ENCODE data around the gene SDK1. TPM values are rescaled to one million over a fixed set of nuclear protein-coding genes. Genes with fewer than 3 reads are reported as not detected.

The SDK1 gene
- total and polyA plus RNA-seq, 4 experiments from 2014 or later, result 0.06 to 0.26 TPM; not detected in 2

DNA sequence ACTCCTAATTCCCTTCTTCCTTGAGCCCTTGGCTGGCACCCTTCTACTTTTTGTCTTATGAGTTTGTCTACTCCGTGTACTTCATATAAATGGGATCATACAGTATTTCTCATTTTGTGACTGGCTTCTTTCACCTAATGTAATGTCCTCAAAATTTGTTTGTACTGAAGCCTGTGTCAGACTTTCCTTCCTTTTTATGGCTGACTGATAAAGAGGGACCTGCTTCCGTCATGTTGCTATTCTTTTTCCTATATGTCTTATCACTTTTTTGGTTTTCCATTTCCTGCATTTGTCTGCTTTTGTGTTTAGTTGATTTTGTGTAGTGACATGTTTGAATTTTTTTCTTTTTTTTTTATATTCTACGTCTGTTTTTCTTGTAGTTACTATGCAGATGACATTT, 470.9 kb downstream of the SDK1 start:
- no peaks in the 10 kb centered on the region for H3K36me3 ChIP-seq (ENCODE audit: insufficient read depth, low read length)
- H3K4me3 ChIP-seq (ENCODE audit: low read length in 2 of 2), result no peak overlapping the region
- H3K27ac ChIP-seq (ENCODE audit: low read depth, low read length), result no peak overlapping the region
- Mint-ChIP-seq H3K36me3 (no peaks in the 10 kb centered on the region), H3K27ac (no peak overlapping the region), H3K9me3 (no peaks in the 10 kb centered on the region), H3K27me3 (peaks cover 6 to 10% of the 10 kb centered on the region in 2 donors), H3K4me1 (no peaks in the 10 kb centered on the region), H3K4me3 (no peak overlapping the region)
- DNase-seq, result no peak
- ChIA-PET CTCF (ENCODE audit: partially characterized antibody) (no interaction called here), POLR2A (ENCODE audit: partially characterized antibody) (no interaction called here)
- H3K4me1 ChIP-seq (ENCODE audit: insufficient read depth, low read length), result no peaks in the 10 kb centered on the region
- H3K9me3 ChIP-seq (ENCODE audit: control insufficient read depth in 1 of 2, low read length in 2 of 2), result no peaks in the 10 kb centered on the region
- intact Hi-C loops (cut with micrococcal nuclease), result no loop called here
- H3K27me3 ChIP-seq (ENCODE audit: insufficient read depth, low read length), result no peaks in the 10 kb centered on the region

DNA sequence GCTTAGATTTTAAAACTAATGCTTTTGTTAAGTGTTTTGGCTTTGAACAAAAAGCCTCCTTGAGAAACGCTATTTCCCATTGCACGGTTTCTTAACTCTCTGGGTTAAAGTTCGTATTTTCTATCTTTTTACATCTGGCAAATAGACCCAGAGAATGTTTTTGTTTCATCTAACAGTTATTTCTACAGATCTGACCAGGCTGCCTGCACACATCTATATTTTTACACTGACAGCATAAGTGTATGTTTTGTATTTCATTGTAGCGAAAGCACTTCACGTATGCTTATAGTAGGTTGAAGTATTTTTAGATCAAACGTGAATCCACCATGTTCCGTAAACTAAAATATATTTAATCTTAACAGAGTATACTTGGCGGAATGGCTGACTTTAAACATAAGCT, 477.3 kb downstream of the SDK1 start:
- no peak overlapping the region for H3K4me3 Mint-ChIP-seq
- POLR2A ChIA-PET (ENCODE audit: partially characterized antibody), result no interaction called here
- no peak for DNase-seq

DNA sequence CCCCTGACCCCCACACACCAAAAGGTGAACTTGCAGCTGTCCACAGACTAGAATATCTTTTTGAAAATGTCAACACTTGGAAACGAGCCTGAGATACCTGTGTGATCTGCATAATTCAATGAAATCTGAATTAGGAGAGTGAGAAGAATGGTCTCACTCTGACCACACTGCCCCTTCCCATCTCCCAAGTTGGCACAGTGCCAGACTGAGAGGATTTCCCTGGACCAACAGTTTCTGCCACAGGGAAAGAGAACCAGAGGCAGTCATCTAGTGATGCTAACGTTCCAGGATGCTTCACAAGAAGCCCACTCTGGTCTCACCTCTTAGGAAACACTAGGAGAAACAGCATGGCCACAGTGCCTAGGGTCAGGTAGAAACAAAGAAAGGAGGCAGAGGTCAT, 479.0 kb downstream of the SDK1 start:
- ChIA-PET CTCF (ENCODE audit: partially characterized antibody) (no interaction called here), POLR2A (ENCODE audit: partially characterized antibody) (no interaction called here)
- intact Hi-C loops (cut with micrococcal nuclease), result no loop called here
- Mint-ChIP-seq H3K4me1 (no peaks in the 10 kb centered on the region), H3K9me3 (peaks cover 0 to 32% (median 18%) of the 10 kb centered on the region in 8 donors), H3K27ac (no peak overlapping the region), H3K36me3 (no peaks in the 10 kb centered on the region), H3K27me3 (peaks cover 15 to 16% of the 10 kb centered on the region in 2 donors), H3K4me3 (no peak overlapping the region)
- DNase-seq, result no peak
- H3K27me3 ChIP-seq (ENCODE audit: insufficient read depth, low read length), result no peaks in the 10 kb centered on the region
- no peaks in the 10 kb centered on the region for H3K4me1 ChIP-seq (ENCODE audit: insufficient read depth, low read length)
- no peak overlapping the region for H3K27ac ChIP-seq (ENCODE audit: low read depth, low read length)
- no peaks in the 10 kb centered on the region for H3K36me3 ChIP-seq (ENCODE audit: insufficient read depth, low read length)
- no peak overlapping the region for H3K4me3 ChIP-seq (ENCODE audit: low read length in 2 of 2)
- H3K9me3 ChIP-seq (ENCODE audit: control insufficient read depth in 1 of 2, low read length in 2 of 2), result peaks cover 0 to 4% of the 10 kb centered on the region in 2 donors

More for the DNA sequence above, 477.3 kb downstream of the SDK1 start:
- no peak overlapping the region for H3K27ac ChIP-seq (ENCODE audit: low read depth, low read length)
- CTCF ChIA-PET (ENCODE audit: partially characterized antibody), result no interaction called here
- no peaks in the 10 kb centered on the region for H3K4me1 ChIP-seq (ENCODE audit: insufficient read depth, low read length)
- Mint-ChIP-seq H3K27ac (no peak overlapping the region), H3K27me3 (peaks cover 6 to 12% of the 10 kb centered on the region in 2 donors), H3K36me3 (no peaks in the 10 kb centered on the region), H3K9me3 (peaks cover 0 to 25% (median 16%) of the 10 kb centered on the region in 8 donors), H3K4me1 (no peaks in the 10 kb centered on the region)
- peaks cover 0 to 4% of the 10 kb centered on the region in 2 donors for H3K9me3 ChIP-seq (ENCODE audit: control insufficient read depth in 1 of 2, low read length in 2 of 2)
- intact Hi-C loops (cut with micrococcal nuclease), result no loop called here
- no peak overlapping the region for H3K4me3 ChIP-seq (ENCODE audit: low read length in 2 of 2)
- H3K27me3 ChIP-seq (ENCODE audit: insufficient read depth, low read length), result no peaks in the 10 kb centered on the region
- no peaks in the 10 kb centered on the region for H3K36me3 ChIP-seq (ENCODE audit: insufficient read depth, low read length)

DNA sequence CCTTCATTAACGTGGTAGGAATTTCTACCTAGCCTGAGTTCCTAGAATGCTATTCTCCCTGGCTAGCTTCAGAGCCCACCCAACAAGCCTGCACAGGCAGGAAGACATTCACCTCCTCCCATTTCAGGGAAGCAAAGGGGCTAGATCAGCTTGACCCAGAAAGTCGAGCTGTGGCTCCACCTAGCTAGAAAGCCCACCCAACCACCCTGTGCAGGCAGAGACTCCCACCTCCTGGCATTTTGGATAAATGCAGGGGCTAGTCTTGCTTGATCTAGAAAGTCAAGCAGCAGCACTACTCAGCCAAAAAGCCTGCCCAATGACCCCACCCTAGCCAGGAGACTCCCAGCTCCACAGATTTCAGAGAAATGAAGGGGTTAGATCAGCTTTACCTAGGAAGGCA, 479.5 kb downstream of the SDK1 start:
- POLR2A ChIA-PET (ENCODE audit: partially characterized antibody), result no interaction called here
- Mint-ChIP-seq H3K4me3 (no peak overlapping the region), H3K27ac (no peak overlapping the region), H3K4me1 (no peaks in the 10 kb centered on the region), H3K9me3 (peaks cover 0 to 32% (median 18%) of the 10 kb centered on the region in 8 donors), H3K27me3 (peaks cover 15 to 17% of the 10 kb centered on the region in 2 donors), H3K36me3 (no peaks in the 10 kb centered on the region)
- H3K27me3 ChIP-seq (ENCODE audit: insufficient read depth, low read length), result no peaks in the 10 kb centered on the region
- no peaks in the 10 kb centered on the region for H3K36me3 ChIP-seq (ENCODE audit: insufficient read depth, low read length)
- H3K27ac ChIP-seq (ENCODE audit: low read depth, low read length), result no peak overlapping the region
- peaks cover 0 to 4% of the 10 kb centered on the region in 2 donors for H3K9me3 ChIP-seq (ENCODE audit: control insufficient read depth in 1 of 2, low read length in 2 of 2)
- H3K4me1 ChIP-seq (ENCODE audit: insufficient read depth, low read length), result no peaks in the 10 kb centered on the region
- no peak overlapping the region for H3K4me3 ChIP-seq (ENCODE audit: low read length in 2 of 2)
- CTCF ChIA-PET (ENCODE audit: partially characterized antibody), result no interaction called here
- intact Hi-C loops (cut with micrococcal nuclease), result no loop called here
- no peak for DNase-seq

DNA sequence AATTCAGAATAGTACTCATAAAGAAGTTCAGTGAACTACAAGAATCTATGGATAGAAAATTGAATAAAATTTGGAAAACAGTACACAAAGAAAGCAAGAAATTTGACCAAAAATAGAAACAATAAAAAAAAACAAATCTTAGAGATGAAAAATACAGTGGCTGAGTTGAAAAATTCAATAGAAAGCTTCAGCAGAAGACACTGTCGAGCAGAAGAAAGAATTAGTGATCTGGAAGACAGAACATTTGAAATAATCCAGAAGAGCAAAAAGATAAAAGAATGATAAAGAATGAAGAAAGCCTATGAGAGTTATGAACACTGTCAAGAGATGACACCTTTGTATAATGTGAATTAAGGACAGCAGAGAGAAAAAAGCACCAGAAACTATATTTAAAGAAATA, 480.6 kb downstream of the SDK1 start:
- ChIA-PET CTCF (ENCODE audit: partially characterized antibody) (no interaction called here), POLR2A (ENCODE audit: partially characterized antibody) (no interaction called here)
- no peaks in the 10 kb centered on the region for H3K4me1 Mint-ChIP-seq
- peaks cover 0 to 32% (median 18%) of the 10 kb centered on the region in 8 donors for H3K9me3 Mint-ChIP-seq
- intact Hi-C loops (cut with micrococcal nuclease), result no loop called here
- Histone ChIP-seq H3K27ac (ENCODE audit: low read depth, low read length) (no peak overlapping the region), H3K9me3 (ENCODE audit: control insufficient read depth in 1 of 2, low read length in 2 of 2) (peaks cover 0 to 4% of the 10 kb centered on the region in 2 donors), H3K4me3 (ENCODE audit: low read length in 2 of 2) (no peak overlapping the region), H3K36me3 (ENCODE audit: insufficient read depth, low read length) (no peaks in the 10 kb centered on the region), H3K4me1 (ENCODE audit: insufficient read depth, low read length) (no peaks in the 10 kb centered on the region), H3K27me3 (ENCODE audit: insufficient read depth, low read length) (no peaks in the 10 kb centered on the region)
- DNase-seq, result no peak
- H3K27ac Mint-ChIP-seq, result no peak overlapping the region
- no peak overlapping the region for H3K4me3 Mint-ChIP-seq
- H3K36me3 Mint-ChIP-seq, result no peaks in the 10 kb centered on the region
- H3K27me3 Mint-ChIP-seq, result peaks cover 15 to 19% of the 10 kb centered on the region in 2 donors

DNA sequence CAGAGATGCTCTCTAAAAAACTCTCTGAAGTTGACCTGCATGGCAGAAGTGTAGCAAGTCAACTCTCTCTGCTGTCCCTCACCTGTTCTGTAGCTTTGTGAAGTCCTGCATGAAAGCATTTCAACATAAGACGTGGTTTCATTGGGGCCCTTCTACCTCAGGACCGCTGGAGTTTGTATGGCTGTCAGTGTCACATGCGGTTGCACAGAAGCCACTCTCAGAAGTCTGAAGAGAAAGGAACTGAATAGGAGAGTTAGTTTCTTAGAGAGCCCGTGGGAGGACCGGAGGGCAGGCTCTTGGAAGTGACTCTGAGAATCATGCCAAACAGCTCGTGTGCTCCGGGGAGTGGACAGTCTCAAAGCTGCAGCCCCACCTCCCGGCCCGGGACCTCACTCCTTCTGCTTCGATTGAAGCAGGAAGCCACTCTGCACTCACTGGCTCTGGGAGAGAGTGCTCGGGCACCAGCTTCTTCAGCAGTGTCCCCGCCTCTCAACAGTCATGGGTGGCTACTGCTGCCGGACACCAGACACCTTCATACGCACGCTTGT, 486.7 kb downstream of the SDK1 start:
- H3K4me3 ChIP-seq (ENCODE audit: low read length in 2 of 2), result no peak overlapping the region
- Mint-ChIP-seq H3K27ac (no peak overlapping the region), H3K27me3 (peaks cover 20 to 26% of the 10 kb centered on the region in 2 donors), H3K4me3 (no peak overlapping the region), H3K4me1 (no peaks in the 10 kb centered on the region), H3K36me3 (no peaks in the 10 kb centered on the region), H3K9me3 (peaks cover 0 to 12% (median 3%) of the 10 kb centered on the region in 8 donors)
- ChIA-PET POLR2A (ENCODE audit: partially characterized antibody) (no interaction called here), CTCF (ENCODE audit: partially characterized antibody) (no interaction called here)
- no peak overlapping the region for H3K27ac ChIP-seq (ENCODE audit: low read depth, low read length)
- H3K27me3 ChIP-seq (ENCODE audit: insufficient read depth, low read length), result no peaks in the 10 kb centered on the region
- no peak for DNase-seq
- H3K36me3 ChIP-seq (ENCODE audit: insufficient read depth, low read length), result no peaks in the 10 kb centered on the region
- H3K9me3 ChIP-seq (ENCODE audit: control insufficient read depth in 1 of 2, low read length in 2 of 2), result no peaks in the 10 kb centered on the region
- H3K4me1 ChIP-seq (ENCODE audit: insufficient read depth, low read length), result no peaks in the 10 kb centered on the region
- intact Hi-C loops (cut with micrococcal nuclease), result no loop called here

DNA sequence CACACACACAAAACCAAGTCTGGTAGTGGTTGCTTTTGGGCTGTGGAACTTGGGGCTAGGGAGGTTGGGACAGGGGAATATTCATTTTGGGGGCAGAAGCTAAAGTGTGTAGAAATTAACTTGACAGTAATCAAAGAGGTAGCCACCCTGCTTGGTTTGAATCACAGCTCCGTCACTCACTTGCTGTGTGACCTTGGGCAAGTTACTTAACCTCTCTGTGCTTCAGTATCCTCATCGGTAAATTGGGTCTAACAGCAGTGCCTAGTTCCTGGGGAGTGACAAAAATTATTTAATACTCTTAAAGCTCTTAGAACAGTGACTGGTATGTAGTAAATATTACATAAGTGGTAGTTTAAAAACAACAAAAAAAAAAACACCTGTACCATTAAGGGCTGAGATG, 489.8 kb downstream of the SDK1 start:
- intact Hi-C loops (cut with micrococcal nuclease), result no loop called here
- no peak for DNase-seq

DNA sequence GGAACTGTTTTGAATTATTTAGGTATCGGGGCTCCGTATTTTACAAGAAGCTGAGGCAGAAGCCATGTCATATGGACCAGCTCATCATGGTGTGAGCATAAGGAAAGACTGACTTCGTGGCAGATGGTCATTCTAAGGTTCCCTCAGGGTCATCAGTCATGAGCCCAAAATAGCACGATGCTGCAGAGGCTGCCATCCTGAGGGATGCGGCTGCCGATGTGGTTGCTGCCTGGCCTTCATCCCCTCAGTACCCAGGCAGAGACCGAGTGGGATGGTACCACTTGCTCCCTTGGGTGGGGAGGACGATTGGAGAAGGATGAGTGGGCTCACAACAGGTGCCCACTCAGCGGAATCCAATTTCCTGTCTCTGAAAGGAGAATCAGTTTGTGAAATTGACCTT, 490.3 kb downstream of the SDK1 start:
- CTCF ChIA-PET (ENCODE audit: partially characterized antibody), result no interaction called here
- no peaks in the 10 kb centered on the region for H3K4me1 ChIP-seq (ENCODE audit: insufficient read depth, low read length)
- H3K4me3 Mint-ChIP-seq, result no peak overlapping the region
- H3K4me3 ChIP-seq (ENCODE audit: low read length in 2 of 2), result no peak overlapping the region
- no peaks in the 10 kb centered on the region for H3K4me1 Mint-ChIP-seq
- H3K36me3 ChIP-seq (ENCODE audit: insufficient read depth, low read length), result no peaks in the 10 kb centered on the region
- no peak overlapping the region for H3K27ac ChIP-seq (ENCODE audit: low read depth, low read length)
- no peaks in the 10 kb centered on the region for H3K36me3 Mint-ChIP-seq
- peaks cover 13% of the 10 kb centered on the region in 2 donors for H3K27me3 Mint-ChIP-seq
- no peak for DNase-seq
- H3K9me3 Mint-ChIP-seq, result no peaks in the 10 kb centered on the region
- H3K9me3 ChIP-seq (ENCODE audit: control insufficient read depth in 1 of 2, low read length in 2 of 2), result no peaks in the 10 kb centered on the region
- POLR2A ChIA-PET (ENCODE audit: partially characterized antibody), result no interaction called here
- H3K27me3 ChIP-seq (ENCODE audit: insufficient read depth, low read length), result no peaks in the 10 kb centered on the region
- intact Hi-C loops (cut with micrococcal nuclease), result no loop called here
- no peak overlapping the region for H3K27ac Mint-ChIP-seq

More for the DNA sequence above, 489.8 kb downstream of the SDK1 start:
- Mint-ChIP-seq H3K36me3 (no peaks in the 10 kb centered on the region), H3K27ac (no peak overlapping the region), H3K4me3 (no peak overlapping the region), H3K4me1 (no peaks in the 10 kb centered on the region), H3K27me3 (peaks cover 13 to 15% of the 10 kb centered on the region in 2 donors), H3K9me3 (no peaks in the 10 kb centered on the region)
- H3K9me3 ChIP-seq (ENCODE audit: control insufficient read depth in 1 of 2, low read length in 2 of 2), result no peaks in the 10 kb centered on the region
- H3K4me1 ChIP-seq (ENCODE audit: insufficient read depth, low read length), result no peaks in the 10 kb centered on the region
- ChIA-PET POLR2A (ENCODE audit: partially characterized antibody) (no interaction called here), CTCF (ENCODE audit: partially characterized antibody) (no interaction called here)
- no peaks in the 10 kb centered on the region for H3K36me3 ChIP-seq (ENCODE audit: insufficient read depth, low read length)
- no peaks in the 10 kb centered on the region for H3K27me3 ChIP-seq (ENCODE audit: insufficient read depth, low read length)
- H3K4me3 ChIP-seq (ENCODE audit: low read length in 2 of 2), result no peak overlapping the region
- H3K27ac ChIP-seq (ENCODE audit: low read depth, low read length), result no peak overlapping the region

All from CD4-positive, alpha-beta memory T cell (primary cell).